ENCODE data around the gene TSTD1. TPM values are rescaled to one million over a fixed set of nuclear protein-coding genes. Genes with fewer than 3 reads are reported as not detected.

Gene TSTD1
- total and polyA plus RNA-seq, 8 donors: 24.8 to 131 (median 35.4) TPM

GRCh38 chr1:161013131-161013487, 25.7 kb downstream of the TSTD1 start:
- DNase-seq (no peak), FAIRE-seq (no peak), ATAC-seq (peak in 2 of 4 donors; percentile 13 to 23)
- TF ChIP-seq CTCF (IDR thresholded peaks at IDR 0.05): no peak
- Histone ChIP-seq H3K27me3 (no peaks in the 10 kb centered on the region), H3K4me3 (peak overlapping the region in 1 of 4 donors; percentile 29), H3K27ac (peak overlapping the region; percentile 66 to 94 (median 81)), H3K36me3 (no peaks in the 10 kb centered on the region), H3K4me1 (peaks cover 17 to 43% (median 20%) of the 10 kb centered on the region in 3 donors), H3K9me3 (no peaks in the 10 kb centered on the region)
- intact Hi-C loops (cut with DNase I): no loop called here

GRCh38 chr1:161012420-161012819, 26.3 kb downstream of the TSTD1 start:
- Histone ChIP-seq H3K27ac (peak overlapping the region in 2 of 4 donors; percentile 82 to 94), H3K9me3 (no peaks in the 10 kb centered on the region), H3K4me3 (no peak overlapping the region), H3K36me3 (no peaks in the 10 kb centered on the region), H3K27me3 (no peaks in the 10 kb centered on the region), H3K4me1 (peaks cover 14 to 36% (median 14%) of the 10 kb centered on the region in 3 donors)
- intact Hi-C loops (cut with DNase I): no loop called here
- no peak for FAIRE-seq
- no peak for ATAC-seq
- 87 to 89% methylated on average over 3 of the region's 3 CpGs for WGBS, 2 donors
- no peak for DNase-seq
- TF ChIP-seq CTCF (IDR thresholded peaks at IDR 0.05): no peak

GRCh38 chr1:161009602-161010211, 29.1 kb downstream of the TSTD1 start:
- Histone ChIP-seq H3K4me3 (no peak overlapping the region), H3K4me1 (peaks cover 13 to 26% (median 14%) of the 10 kb centered on the region in 3 donors), H3K9me3 (no peaks in the 10 kb centered on the region), H3K27me3 (no peaks in the 10 kb centered on the region), H3K27ac (no peak overlapping the region), H3K36me3 (no peaks in the 10 kb centered on the region)
- ATAC-seq (no peak), FAIRE-seq (no peak), DNase-seq (no peak)
- no peak for TF ChIP-seq CTCF (IDR thresholded peaks at IDR 0.05)
- WGBS, 2 donors: 87 to 93% methylated on average over 7 of the region's 7 CpGs
- intact Hi-C loops (cut with DNase I): loop anchor here in 1 of 3 donors (10.0 kb wide), 1 partner anchor 135 kb away; no protein-coding TSS in a partner anchor

GRCh38 chr1:161008869-161009510, 29.8 kb downstream of the TSTD1 start:
- H3K4me1 ChIP-seq: peaks cover 6 to 19% (median 8%) of the 10 kb centered on the region in 3 donors

More at GRCh38 chr1:161008869-161009510, 29.8 kb downstream of the TSTD1 start:
- Histone ChIP-seq H3K4me3 (no peak overlapping the region), H3K36me3 (no peaks in the 10 kb centered on the region), H3K9me3 (no peaks in the 10 kb centered on the region), H3K27ac (no peak overlapping the region), H3K27me3 (no peaks in the 10 kb centered on the region)
- no peak for ATAC-seq
- no peak for DNase-seq
- intact Hi-C loops (cut with DNase I): loop anchor here in 1 of 3 donors (10.0 kb wide), 1 partner anchor 136 kb away; no protein-coding TSS in a partner anchor
- 71 to 73% methylated on average over 4 of the region's 4 CpGs for WGBS, 2 donors
- TF ChIP-seq CTCF (IDR thresholded peaks at IDR 0.05): no peak
- no peak for FAIRE-seq
